Lower leg skin (tissue), 3 donors: Measurements from ENCODE around the gene ZP2.

ENCODE experiments used
- CTCF ChIP-seq, 3 donors: fragments of 450-650 bp; IDR thresholded peaks; one replicate each; pipeline ENCODE4 v1.5.1; 2016; ENCODE audit warnings: antibody characterized with exemption in 3 of 3, mild to moderate bottlenecking in 3 of 3, moderate library complexity in 2 of 3
- POLR2A ChIP-seq, 2 donors: fragments of 450-650 bp; IDR thresholded peaks; one replicate each; pipeline ENCODE4 v1.6.1; 2016 to 2017; ENCODE audit warnings: antibody characterized with exemption in 2 of 2, mild to moderate bottlenecking in 1 of 2, moderate library complexity in 1 of 2

DNA sequence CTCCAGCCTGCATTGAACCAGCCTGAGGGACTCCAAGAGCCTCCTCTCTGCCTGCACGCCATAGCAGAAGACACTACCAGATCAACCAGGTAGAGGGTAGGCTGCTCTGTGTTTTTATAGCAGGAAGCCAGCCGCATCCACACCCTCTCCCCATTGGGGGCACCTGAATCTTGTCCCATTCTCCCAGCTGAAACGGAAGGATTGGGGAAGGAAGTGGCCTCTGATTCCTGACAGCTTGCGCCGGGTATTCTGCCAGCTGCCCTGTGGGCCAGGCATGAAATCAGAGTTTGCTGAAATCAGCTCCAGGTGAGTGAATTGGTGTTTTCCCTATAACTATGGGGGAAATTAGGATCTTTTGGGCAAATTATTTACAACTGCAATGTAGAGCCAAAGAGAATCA lies at the start of gene ZP2:
- TF ChIP-seq CTCF (IDR thresholded peaks at IDR 0.05), result no peak
- no peak for TF ChIP-seq POLR2A (IDR thresholded peaks at IDR 0.05)
